ENCODE measurements around the gene SHPK. TPM values are rescaled to one million over a fixed set of nuclear protein-coding genes. Genes with fewer than 3 reads are reported as not detected.

The SHPK gene
- total and polyA plus RNA-seq, 9 donors: 6.3 to 9.3 (median 7.7) TPM

DNA sequence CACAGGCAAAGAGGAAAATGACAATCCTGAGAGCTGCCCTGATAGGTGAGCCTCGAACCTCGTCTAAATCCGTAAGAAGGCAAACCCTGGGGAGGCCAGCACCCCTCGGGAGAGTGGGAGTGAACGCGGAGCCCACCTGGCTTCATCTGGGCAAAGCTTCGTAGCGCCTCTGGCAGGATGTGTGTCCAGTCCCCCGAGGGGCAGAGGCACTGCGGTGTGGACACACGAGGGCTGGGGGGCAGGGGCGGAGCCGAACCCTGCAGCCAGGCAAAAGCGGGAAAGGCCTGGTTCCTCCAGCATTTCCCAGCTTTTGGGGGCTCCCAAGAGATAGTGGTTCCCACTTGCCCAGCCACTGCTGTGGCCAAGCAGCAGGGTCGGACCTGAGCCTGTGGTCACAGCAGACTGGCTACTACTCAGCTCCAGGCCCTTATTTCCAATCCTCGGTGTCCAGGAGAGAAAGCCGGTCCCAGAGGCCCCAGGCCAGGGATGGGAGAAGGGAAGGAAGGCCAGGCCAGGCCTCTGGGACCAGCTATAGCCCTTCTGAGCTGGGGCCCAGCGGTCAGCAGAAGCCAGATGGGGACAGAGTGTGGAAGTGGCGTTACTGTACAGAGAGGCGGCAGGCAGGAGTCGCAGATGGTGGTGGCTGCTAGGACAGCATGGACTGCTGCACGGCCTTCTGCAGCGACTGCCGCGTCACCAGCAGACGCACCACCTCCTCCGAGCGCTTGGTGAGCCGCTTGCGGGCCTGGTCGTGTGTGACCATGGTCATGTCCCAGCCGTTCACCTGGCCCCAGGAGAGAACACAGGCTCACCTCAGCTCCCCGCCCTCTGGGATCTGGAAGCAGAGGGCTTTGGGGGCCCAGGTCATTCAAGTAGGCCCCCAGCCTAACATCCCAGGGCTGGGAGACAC lies 27.3 kb upstream of the SHPK start:
- 70% methylated on average over 31 of the region's 33 CpGs for WGBS (ENCODE audit: insufficient coverage)
- H3K9me3 ChIP-seq (replicated peaks; ENCODE audit: control insufficient read depth, low read depth, low read length): no peaks in the 10 kb centered on the region
- no peaks in the 10 kb centered on the region for H3K27me3 ChIP-seq (ENCODE audit: control insufficient read depth, insufficient read depth, low read length)
- peaks cover 48% of the 10 kb centered on the region for H3K36me3 ChIP-seq (ENCODE audit: control insufficient read depth, insufficient read depth, low read length)
- peaks cover 47% of the 10 kb centered on the region for H3K4me1 ChIP-seq (ENCODE audit: control insufficient read depth, insufficient read depth, low read length)
- no peak for DNase-seq
- no peak overlapping the region for H3K27ac ChIP-seq (ENCODE audit: low read length)
- H3K4me3 ChIP-seq (ENCODE audit: low read length): no peak overlapping the region

DNA sequence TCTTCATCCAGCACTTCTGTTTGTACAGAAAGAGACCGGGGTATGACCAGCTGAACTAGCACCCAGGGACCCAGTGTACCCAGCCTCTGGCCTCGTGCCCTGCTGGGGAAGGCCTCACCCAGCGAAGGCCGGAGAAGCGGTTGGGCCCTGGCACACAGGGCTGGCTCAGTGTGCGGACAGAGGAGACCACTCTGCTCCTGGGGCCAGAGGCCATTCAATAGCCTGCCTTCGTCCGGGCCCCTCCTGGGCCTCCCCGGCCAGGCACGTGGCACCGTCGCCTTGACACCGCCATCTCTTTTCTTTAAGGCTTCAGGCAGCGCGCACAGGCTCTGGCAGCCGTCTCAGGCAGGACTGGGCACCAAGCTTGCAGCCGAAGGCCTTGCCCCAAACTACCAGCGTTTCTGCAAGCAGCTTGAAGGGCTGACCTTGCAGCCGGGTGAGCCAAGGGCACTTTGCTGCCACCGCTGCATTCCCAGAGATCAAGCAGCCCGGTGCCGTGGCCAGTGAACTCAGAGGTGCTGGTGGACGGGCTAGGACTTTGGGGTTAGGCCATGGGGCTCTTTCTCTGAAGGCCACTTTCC lies 24.4 kb upstream of the SHPK start:
- Histone ChIP-seq H3K27ac (ENCODE audit: low read length) (peak overlapping the region; percentile 59), H3K36me3 (ENCODE audit: control insufficient read depth, insufficient read depth, low read length) (peaks cover 56% of the 10 kb centered on the region), H3K4me1 (ENCODE audit: control insufficient read depth, insufficient read depth, low read length) (peaks cover 28% of the 10 kb centered on the region), H3K27me3 (ENCODE audit: control insufficient read depth, insufficient read depth, low read length) (no peaks in the 10 kb centered on the region), H3K9me3 (replicated peaks; ENCODE audit: control insufficient read depth, low read depth, low read length) (no peaks in the 10 kb centered on the region), H3K4me3 (ENCODE audit: low read length) (no peak overlapping the region)
- no peak for DNase-seq
- 90% methylated on average over 23 of the region's 23 CpGs for WGBS (ENCODE audit: insufficient coverage)

DNA sequence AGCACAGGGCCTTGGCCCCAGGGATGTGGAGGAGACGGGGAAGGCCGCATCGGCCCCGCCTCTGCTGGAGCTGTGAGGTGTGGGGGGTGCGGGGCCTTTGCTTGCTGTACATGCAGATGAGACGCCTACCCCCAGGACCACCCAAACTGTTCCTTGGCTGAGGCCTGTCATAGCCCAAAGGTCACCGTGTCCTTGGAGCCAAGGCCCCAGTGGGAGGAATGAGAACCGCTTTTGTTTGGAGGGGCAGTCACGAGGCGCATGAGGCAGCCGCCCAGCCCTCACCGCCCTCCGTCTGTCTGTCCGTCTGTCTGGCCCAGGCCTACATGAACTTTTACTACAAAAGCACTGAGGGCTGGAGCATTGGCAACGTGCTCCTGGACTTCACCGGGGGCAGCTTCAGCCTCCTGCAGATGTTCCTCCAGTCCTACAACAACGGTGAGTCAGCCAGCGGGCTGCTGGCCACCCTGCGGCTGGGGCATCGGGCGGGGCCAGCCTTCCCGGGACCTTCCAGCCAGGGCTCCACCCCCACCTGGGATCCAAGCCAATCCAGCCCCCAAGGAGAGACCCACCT lies 23.6 kb upstream of the SHPK start:
- no peaks in the 10 kb centered on the region for H3K9me3 ChIP-seq (replicated peaks; ENCODE audit: control insufficient read depth, low read depth, low read length)
- H3K27ac ChIP-seq (ENCODE audit: low read length): peak overlapping the region; percentile 59
- WGBS (ENCODE audit: insufficient coverage): 42% methylated on average over 10 of the region's 22 CpGs
- H3K36me3 ChIP-seq (ENCODE audit: control insufficient read depth, insufficient read depth, low read length): peaks cover 52% of the 10 kb centered on the region
- DNase-seq: peak; percentile 65
- no peak overlapping the region for H3K4me3 ChIP-seq (ENCODE audit: low read length)
- H3K4me1 ChIP-seq (ENCODE audit: control insufficient read depth, insufficient read depth, low read length): peaks cover 28% of the 10 kb centered on the region
- no peaks in the 10 kb centered on the region for H3K27me3 ChIP-seq (ENCODE audit: control insufficient read depth, insufficient read depth, low read length)

DNA sequence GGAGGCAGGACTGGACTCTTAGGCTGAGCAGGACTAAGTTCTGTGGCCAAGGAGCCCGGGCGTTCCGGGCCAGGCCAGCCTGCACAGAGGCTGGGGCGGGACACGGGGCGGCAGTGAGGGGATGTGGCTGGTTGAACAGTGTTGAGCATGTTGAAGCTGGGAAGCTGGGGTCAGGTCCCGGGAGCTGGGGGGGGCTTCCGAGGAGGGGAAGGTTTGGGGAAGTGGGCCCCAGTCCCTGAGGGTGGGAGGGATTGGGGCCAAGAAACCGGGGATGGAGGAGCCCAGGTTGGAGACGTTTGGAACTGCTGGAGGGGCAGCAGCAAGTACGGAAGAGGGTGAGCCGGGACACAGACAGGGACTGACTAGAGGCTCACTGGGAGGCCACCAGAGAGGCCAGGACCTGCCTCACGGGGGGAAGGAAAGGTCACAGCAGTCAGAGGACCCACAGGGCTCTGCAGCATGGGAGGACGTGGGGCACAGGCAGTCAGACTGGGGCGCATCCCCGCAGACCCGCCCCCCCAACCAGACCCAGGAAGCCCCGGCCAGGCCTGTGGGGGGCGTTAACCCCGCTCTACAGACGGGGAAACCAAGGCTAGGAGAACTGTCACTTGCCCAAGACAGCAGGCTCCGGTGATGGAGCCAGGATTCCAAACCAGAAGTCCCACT lies 22.9 kb upstream of the SHPK start:
- WGBS (ENCODE audit: insufficient coverage): 42% methylated on average over 13 of the region's 22 CpGs
- no peak for DNase-seq
- Histone ChIP-seq H3K4me1 (ENCODE audit: control insufficient read depth, insufficient read depth, low read length) (peaks cover 28% of the 10 kb centered on the region), H3K4me3 (ENCODE audit: low read length) (no peak overlapping the region), H3K9me3 (replicated peaks; ENCODE audit: control insufficient read depth, low read depth, low read length) (no peaks in the 10 kb centered on the region), H3K27me3 (ENCODE audit: control insufficient read depth, insufficient read depth, low read length) (no peaks in the 10 kb centered on the region), H3K36me3 (ENCODE audit: control insufficient read depth, insufficient read depth, low read length) (peaks cover 45% of the 10 kb centered on the region), H3K27ac (ENCODE audit: low read length) (peak overlapping the region; percentile 59)

DNA sequence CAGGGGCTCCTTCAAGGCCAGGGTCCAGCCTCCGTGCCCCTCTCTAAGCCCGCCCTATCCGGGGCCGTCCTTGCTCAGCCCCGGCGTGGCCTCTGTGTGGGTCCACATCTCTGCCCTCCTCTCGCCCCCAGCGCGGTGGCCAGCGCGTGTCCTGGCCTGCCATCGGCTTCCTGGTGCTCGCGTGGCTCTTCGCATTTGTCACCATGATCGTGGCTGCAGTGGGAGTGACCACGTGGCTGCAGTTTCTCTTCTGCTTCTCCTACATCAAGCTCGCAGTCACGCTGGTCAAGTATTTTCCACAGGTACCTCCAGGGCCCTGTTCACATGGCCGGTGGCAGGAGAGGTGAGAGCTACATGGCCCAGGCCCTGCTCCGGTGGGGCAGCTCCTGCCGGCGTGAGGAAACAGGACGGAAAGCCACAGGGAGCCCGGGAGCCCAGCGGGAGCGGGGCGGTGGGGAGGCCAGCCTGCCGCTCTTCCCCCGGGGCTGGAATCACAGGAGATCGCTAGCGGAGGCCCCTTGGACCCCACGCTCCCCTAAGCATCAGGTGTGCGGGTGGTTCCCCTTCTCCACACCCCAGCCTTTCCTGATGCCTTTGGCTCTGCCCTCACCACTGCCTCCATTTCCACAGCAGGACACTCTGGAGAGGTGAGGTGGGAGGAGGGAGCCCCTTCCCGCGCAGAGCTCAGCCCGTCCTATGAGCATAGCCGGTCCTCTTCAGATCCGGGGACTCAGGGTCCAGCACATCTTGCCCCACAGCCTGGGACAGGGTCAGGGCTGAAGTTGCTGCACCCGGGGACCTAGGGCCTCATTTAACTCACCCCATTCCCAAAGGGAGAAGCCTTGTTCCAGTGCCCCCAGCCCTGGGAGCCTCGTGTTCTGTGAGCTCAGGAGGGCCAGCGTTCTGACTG lies 22.1 kb upstream of the SHPK start:
- WGBS (ENCODE audit: insufficient coverage): 85% methylated on average over 27 of the region's 42 CpGs
- H3K36me3 ChIP-seq (ENCODE audit: control insufficient read depth, insufficient read depth, low read length): peaks cover 37% of the 10 kb centered on the region
- DNase-seq: no peak
- H3K9me3 ChIP-seq (replicated peaks; ENCODE audit: control insufficient read depth, low read depth, low read length): no peaks in the 10 kb centered on the region
- peaks cover 25% of the 10 kb centered on the region for H3K4me1 ChIP-seq (ENCODE audit: control insufficient read depth, insufficient read depth, low read length)
- H3K4me3 ChIP-seq (ENCODE audit: low read length): no peak overlapping the region
- no peak overlapping the region for H3K27ac ChIP-seq (ENCODE audit: low read length)
- no peaks in the 10 kb centered on the region for H3K27me3 ChIP-seq (ENCODE audit: control insufficient read depth, insufficient read depth, low read length)

DNA sequence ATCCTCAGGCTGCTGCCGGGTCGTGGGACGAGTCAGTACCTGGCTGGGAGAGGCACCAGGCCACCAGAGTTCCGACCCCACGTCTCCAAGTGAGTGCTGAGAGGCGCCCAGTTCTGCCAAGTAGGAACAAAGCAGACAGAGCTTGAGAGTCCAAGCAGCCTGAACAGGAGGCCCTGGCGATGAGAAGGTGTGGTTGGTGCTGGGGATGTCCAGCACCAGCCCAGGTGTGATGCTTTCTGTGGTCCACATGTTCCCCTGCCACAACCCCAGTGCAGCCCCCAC lies 21.5 kb upstream of the SHPK start:
- Histone ChIP-seq H3K4me3 (ENCODE audit: low read length) (no peak overlapping the region), H3K9me3 (replicated peaks; ENCODE audit: control insufficient read depth, low read depth, low read length) (no peaks in the 10 kb centered on the region), H3K36me3 (ENCODE audit: control insufficient read depth, insufficient read depth, low read length) (peaks cover 31% of the 10 kb centered on the region), H3K27me3 (ENCODE audit: control insufficient read depth, insufficient read depth, low read length) (no peaks in the 10 kb centered on the region), H3K4me1 (ENCODE audit: control insufficient read depth, insufficient read depth, low read length) (peaks cover 24% of the 10 kb centered on the region), H3K27ac (ENCODE audit: low read length) (no peak overlapping the region)
- DNase-seq: no peak
- 76% methylated on average over 7 of the region's 7 CpGs for WGBS (ENCODE audit: insufficient coverage)

DNA sequence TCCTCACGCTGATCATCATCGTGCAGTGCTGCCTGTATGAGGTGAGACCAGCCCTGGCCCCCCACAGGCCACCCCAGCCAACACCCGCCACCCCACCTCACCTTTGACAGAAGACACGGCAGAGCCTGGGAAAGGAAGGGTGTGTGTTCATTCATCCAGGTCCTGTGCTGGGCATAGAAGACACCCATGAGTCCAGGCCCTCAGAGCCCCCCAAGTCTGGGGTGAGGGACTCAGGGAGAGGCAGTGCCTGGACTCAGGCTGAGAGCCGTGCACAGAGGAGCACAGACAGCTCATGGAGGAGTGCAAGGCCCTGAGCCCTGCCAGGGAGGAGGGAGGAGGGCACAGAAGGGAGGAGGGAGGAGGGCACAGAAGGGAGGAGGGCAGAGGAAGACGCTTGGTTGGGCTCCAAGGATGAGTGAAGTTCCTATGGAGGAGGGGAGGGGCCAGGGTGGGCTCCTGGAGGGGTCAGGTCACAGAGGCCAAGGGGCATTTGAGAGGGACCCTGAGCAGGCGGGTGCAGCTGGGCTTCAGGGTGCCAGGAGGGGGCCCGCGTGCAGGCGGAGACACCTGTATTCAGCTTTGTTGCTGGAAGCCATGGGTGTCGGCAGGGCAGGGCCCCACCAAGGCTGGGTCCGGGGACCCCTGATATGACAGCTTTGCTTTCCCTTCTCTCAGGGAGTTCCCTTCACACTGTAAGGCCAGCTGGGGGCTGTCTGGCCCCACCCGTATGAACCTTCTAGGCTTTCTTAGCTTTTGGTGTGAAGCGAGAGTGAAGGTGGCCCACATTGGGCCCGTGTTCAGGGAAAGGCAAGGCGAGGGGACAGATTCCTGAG lies 20.9 kb upstream of the SHPK start:
- 82% methylated on average over 9 of the region's 16 CpGs for WGBS (ENCODE audit: insufficient coverage)
- DNase-seq: no peak
- no peak overlapping the region for H3K4me3 ChIP-seq (ENCODE audit: low read length)
- H3K4me1 ChIP-seq (ENCODE audit: control insufficient read depth, insufficient read depth, low read length): peaks cover 24% of the 10 kb centered on the region
- no peaks in the 10 kb centered on the region for H3K9me3 ChIP-seq (replicated peaks; ENCODE audit: control insufficient read depth, low read depth, low read length)
- no peak overlapping the region for H3K27ac ChIP-seq (ENCODE audit: low read length)
- H3K27me3 ChIP-seq (ENCODE audit: control insufficient read depth, insufficient read depth, low read length): no peaks in the 10 kb centered on the region
- peaks cover 27% of the 10 kb centered on the region for H3K36me3 ChIP-seq (ENCODE audit: control insufficient read depth, insufficient read depth, low read length)

DNA sequence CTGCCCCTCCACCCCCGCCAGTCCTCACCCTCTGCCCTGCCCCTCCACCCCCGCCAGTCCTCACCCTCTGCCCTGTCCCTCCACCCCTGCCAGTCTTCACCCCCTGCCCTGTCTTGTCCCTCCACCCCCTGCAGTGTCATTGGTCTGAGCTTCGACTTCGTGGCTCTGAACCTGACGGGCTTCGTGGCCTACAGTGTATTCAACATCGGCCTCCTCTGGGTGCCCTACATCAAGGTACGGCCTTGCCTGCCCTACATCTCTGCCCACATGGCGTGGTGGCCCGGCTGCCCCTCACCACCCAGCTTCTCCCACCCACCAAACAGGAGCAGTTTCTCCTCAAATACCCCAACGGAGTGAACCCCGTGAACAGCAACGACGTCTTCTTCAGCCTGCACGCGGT lies 20.3 kb upstream of the SHPK start:
- WGBS (ENCODE audit: insufficient coverage): 90% methylated on average over 9 of the region's 16 CpGs
- Histone ChIP-seq H3K27me3 (ENCODE audit: control insufficient read depth, insufficient read depth, low read length) (no peaks in the 10 kb centered on the region), H3K27ac (ENCODE audit: low read length) (no peak overlapping the region), H3K4me3 (ENCODE audit: low read length) (no peak overlapping the region), H3K36me3 (ENCODE audit: control insufficient read depth, insufficient read depth, low read length) (peaks cover 23% of the 10 kb centered on the region), H3K4me1 (ENCODE audit: control insufficient read depth, insufficient read depth, low read length) (peaks cover 24% of the 10 kb centered on the region), H3K9me3 (replicated peaks; ENCODE audit: control insufficient read depth, low read depth, low read length) (no peaks in the 10 kb centered on the region)
- DNase-seq: no peak

DNA sequence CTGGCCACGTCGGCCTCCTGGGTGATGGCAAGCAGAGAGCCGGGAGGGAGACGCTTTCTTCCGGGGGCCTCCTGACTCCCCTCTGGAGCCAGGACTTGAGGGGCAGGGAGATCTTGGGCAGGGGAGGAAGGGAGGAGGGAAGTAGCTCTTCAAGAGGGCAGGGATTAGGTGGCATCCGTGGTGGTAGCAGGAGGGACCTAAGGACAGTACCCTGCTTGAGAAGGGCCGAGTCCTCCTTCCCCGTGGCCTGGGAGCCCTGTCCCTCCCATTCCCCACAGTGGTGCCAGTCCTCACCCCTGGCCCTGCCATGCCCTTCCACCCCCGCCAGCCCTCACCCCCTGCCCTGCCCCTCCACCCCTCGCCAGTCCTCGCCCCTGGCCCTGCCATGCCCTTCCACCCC lies 19.7 kb upstream of the SHPK start:
- WGBS (ENCODE audit: insufficient coverage): 80% methylated on average over 5 of the region's 11 CpGs
- Histone ChIP-seq H3K9me3 (replicated peaks; ENCODE audit: control insufficient read depth, low read depth, low read length) (no peaks in the 10 kb centered on the region), H3K4me1 (ENCODE audit: control insufficient read depth, insufficient read depth, low read length) (peaks cover 24% of the 10 kb centered on the region), H3K36me3 (ENCODE audit: control insufficient read depth, insufficient read depth, low read length) (peaks cover 17% of the 10 kb centered on the region), H3K27ac (ENCODE audit: low read length) (no peak overlapping the region), H3K4me3 (ENCODE audit: low read length) (no peak overlapping the region), H3K27me3 (ENCODE audit: control insufficient read depth, insufficient read depth, low read length) (no peaks in the 10 kb centered on the region)
- DNase-seq: no peak
